GM13977 (cell line): ENCODE data around the gene GABARAPL2.
"Not testable (repeated sequence)": the region's sequence is repeated elsewhere in the genome, so short reads cannot be mapped to it uniquely, and the experiment has no call there.

Source experiments
- DNase-seq: peaks from one replicate; pipeline ENCODE4 v3.0.0; 2012; ENCODE audit warnings: low spot score
- in situ Hi-C: fragments of 300-500 bp; cut with MboI; formaldehyde crosslinking; loops from one replicate; pipeline ENCODE4 v1.12.0; 2022; ENCODE audit warnings: low sequenced_read_pairs, low pct_unique_long_range_greater_than_20kb, mixed read lengths, inconsistent platforms; ENCODE audit not compliant: unreplicated experiment
- TF ChIP-seq, protein P1 (sequence below): IDR thresholded peaks from 2 replicates; pipeline ENCODE4 v1.5.1; 2012; ENCODE audit warnings: mild to moderate bottlenecking, control low read depth; ENCODE audit not compliant: insufficient read depth; ENCODE audit errors: extremely low read depth, missing control alignments

The GABARAPL2 gene

DNA sequence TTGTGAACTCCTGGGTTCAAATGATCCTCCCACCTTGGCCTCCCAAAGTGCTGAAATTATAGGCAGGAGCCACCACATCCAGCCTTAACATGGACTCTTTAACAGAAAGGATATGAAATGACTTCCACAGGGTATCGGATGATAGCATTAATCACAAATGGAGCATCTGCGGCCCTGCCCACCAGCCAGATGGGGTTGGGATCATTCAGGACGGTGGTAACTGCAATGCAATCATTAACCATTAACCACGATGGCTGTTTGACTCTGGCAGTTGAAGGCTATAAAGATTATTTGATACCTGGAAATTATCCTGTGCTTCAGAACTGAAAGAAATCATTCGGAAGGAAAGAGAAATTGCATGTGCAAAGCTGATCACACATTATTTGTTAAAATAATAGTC lies 24.9 kb upstream of the GABARAPL2 start:
- in situ Hi-C loops = no loop called here
- TF ChIP-seq, protein P1, sequence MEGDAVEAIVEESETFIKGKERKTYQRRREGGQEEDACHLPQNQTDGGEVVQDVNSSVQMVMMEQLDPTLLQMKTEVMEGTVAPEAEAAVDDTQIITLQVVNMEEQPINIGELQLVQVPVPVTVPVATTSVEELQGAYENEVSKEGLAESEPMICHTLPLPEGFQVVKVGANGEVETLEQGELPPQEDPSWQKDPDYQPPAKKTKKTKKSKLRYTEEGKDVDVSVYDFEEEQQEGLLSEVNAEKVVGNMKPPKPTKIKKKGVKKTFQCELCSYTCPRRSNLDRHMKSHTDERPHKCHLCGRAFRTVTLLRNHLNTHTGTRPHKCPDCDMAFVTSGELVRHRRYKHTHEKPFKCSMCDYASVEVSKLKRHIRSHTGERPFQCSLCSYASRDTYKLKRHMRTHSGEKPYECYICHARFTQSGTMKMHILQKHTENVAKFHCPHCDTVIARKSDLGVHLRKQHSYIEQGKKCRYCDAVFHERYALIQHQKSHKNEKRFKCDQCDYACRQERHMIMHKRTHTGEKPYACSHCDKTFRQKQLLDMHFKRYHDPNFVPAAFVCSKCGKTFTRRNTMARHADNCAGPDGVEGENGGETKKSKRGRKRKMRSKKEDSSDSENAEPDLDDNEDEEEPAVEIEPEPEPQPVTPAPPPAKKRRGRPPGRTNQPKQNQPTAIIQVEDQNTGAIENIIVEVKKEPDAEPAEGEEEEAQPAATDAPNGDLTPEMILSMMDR = no peak
- DNase-seq = no peak

DNA sequence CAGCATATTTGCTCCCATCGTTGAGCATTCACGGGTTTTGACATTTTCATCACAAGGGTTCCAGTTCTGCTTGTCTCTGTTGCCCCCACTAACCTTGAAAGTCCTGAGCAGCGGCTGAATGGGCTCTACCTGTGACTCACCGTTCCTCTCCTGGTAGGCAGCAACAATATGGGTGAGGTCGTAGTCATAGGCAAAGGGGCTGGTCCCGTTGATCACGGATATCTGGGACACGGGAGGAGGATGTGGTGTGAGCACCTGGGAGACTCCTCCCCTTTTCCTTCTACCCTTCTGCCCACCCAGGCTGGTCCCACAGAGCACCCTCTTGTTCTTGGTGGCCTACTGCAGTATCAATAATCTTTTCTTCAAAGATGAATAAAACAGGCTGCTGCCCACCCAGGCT lies 23.7 kb upstream of the GABARAPL2 start:
- in situ Hi-C loops, DNase-seq: not testable (repeated sequence)

DNA sequence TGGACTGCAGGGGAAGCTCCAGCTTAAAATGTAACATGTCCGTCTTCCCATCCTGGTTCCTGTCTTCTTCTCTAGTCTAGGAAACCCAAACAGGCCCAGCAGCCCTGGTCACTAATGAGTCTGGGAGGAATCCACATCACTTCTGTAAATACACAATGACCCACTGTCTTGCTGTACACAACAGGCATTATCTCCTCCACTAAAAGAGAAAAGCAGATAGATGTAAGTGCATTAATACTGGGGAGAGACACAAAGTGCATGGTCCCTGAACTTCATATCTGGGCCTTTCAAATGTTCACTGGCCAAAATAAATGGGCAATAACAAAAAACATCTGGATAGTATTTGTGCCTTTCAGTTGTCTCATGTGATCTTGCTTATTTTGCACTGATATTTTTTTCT lies 20.3 kb upstream of the GABARAPL2 start:
- in situ Hi-C loops, DNase-seq: not testable (repeated sequence)

DNA sequence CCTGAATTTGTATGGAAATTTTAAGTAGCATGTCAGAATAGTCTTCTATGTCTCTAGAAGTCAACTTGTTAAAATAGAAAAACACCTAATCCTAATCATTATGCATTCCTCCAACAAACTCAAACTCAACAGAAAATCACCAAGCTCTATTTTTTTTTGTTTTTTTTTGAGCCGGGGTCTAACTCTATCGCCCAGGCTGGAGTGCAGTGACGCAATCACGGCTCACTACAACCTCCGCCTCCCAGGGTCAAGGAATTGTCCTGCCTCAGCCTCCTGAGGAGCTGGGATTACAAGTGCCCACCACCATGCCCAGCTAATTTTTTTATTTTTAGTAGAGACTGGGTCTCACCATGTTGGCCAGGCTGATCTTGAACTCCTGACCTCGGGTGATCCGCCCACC lies 19.9 kb upstream of the GABARAPL2 start:
- in situ Hi-C loops = no loop called here
- TF ChIP-seq, protein P1 = no peak
- no peak for DNase-seq

DNA sequence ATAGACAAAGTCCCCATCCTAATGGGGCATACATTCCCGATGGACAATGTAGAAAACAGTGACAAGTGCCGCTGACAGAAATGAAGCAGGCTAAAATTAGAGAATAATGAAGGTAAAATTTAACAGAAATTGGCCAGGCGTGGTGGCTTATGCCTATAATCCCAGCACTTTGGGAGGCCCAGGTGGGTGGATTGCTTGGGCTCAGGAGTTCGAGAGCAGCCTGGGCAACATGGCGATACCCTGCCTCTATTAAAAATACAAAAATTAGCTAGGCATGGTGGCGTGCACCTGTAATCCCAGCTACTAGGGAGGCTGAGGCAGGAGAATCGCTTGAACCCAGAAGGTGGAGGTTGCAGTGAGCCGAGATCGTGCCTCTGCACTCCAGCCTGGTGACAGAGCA lies 17.7 kb upstream of the GABARAPL2 start:
- in situ Hi-C loops, DNase-seq: not testable (repeated sequence)

DNA sequence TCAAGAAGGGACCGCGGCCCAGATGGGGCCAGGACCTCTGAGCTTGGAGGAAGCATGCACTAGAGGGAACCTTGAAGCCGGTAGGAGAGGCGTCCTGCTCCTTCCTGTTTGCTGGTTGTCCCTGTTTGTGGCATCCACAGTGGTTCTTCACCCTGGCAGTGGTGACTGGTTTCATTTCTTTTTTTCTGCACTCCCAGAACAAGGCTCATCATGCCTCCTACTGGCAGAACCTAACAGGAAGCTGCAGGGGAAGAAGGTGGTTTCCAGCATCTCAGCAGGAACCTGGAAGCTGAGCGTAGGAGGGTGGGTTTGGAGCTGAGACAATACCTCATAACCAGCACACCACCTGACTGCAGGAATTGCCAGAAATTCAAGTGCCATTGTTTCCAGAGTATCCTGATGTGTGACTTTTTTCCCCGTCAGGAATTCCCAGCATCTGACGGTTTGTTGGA lies 15.9 kb upstream of the GABARAPL2 start:
- peak; percentile 66 for DNase-seq
- TF ChIP-seq, protein P1 = peak; percentile 60
- in situ Hi-C loops = no loop called here

DNA sequence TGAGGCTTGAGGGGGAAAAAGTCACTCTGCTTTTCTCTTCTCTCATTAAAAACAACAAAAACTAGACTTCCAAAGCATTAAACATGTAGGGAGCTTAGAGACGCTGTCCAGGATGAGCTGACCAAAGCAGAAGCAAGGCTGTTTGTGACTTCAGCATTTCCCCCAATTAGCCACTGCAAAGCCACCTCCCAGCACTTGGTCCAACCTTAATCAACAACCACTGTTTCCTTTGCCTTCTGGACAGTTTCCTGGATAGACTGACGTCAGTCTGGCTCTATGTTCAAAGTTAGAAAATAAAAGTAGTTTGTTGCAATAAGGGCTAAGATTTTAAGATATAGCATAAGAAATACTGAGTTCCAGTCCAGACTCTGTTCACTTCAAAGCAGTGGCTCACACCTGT lies 13.2 kb upstream of the GABARAPL2 start:
- TF ChIP-seq, protein P1 = no peak
- no peak for DNase-seq
- in situ Hi-C loops = no loop called here

DNA sequence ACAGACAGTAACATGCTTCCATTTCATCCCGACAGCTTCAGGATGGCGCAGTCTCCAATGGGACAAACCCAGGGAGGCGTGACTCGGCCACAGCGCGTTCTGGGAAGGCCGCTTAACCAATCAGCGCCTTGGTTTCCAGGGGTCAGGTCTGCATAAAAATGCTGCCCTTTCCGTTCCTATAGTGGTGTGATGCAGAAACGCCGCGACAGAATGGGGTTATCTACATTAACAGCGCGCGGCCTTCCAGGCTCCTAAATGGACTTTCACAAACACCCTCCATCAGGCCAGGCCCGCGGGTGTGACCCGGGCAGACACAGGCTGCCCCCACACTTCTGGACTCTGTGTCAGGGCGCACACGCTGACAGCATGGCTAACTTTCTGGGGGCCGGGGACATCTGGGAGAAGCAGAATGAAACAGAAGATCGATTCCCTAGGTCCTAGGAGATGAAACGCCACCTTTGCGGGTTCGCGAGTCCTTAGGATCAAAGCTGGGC lies 10.9 kb upstream of the GABARAPL2 start:
- TF ChIP-seq, protein P1 = no peak
- peak; percentile 75 for DNase-seq
- in situ Hi-C loops = no loop called here
